PFSK-1 (cell line): ENCODE measurements around the gene NCOR2.

Experiments
- POLR2AphosphoS5 ChIP-seq: IDR thresholded peaks from 2 replicates; pipeline ENCODE4 v1.6.1; 2012; ENCODE audit warnings: low read depth, mild to moderate bottlenecking, control low read depth, low read length, moderate library complexity
- TAF1 ChIP-seq: IDR thresholded peaks from 2 replicates; pipeline ENCODE4 v1.6.1; 2012; ENCODE audit warnings: low read length, control low read depth, borderline replicate concordance; ENCODE audit not compliant: insufficient read depth

DNA sequence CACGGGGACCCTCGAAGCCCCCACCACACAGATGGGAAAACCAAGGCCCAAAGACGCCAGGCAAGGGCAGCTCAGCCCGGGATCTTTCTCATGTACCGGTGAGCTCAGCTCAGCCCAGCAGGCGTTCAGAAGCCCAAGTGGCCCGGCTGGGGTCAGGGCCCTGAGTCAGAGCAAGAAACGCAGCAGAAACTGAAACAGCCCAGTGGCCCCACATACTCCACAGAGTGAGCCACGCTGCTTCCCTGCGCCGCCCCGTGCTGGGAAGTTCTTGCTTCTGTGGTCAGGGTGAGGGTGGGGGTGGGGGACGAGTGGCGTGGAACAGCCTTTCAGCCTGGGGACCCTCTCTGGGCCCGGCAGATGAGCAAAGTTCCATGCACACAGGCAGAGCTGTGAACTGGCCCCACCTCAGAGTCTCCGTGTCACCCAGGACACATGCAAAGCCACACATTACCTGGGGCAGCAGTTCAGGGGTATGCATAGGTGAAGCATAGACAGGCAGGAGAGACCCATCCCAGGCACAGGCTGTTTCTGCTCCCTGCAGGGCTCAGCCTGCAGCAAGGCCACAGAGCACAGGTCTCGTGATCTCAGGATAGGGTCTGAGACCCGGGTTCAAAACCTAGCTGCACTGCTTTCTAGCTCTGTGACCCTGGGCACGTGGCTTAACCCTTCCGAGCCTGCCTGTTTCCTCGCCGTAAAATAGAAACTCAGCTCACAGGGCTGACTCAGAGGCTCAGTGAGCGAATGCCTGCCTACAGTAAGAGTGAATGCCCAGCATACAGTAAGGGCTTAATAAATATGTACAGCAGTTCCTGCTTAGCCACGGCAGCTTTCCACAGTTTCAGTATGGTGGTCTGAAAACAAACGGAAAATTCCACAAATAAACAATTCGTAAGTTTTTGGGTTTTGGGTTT, 21.6 kb downstream of the NCOR2 start:
- TF ChIP-seq POLR2AphosphoS5 = no peak
- TF ChIP-seq TAF1 = no peak
